ENCODE results near the gene SAP30L.
A peak's percentile ranks its signal among the peaks of the same experiment; 100 is the strongest.

The SAP30L gene

GRCh38 chr5:154409230-154409840 lies 36.5 kb upstream of the SAP30L start:
- TF ChIP-seq GATA1 (IDR thresholded peaks at IDR 0.05; ENCODE audit: low read depth, low read length) (no peak), POLR2A (IDR thresholded peaks at IDR 0.05; ENCODE audit: low read length) (no peak)
- DNase-seq: no peak

- TF ChIP-seq POLR2A (IDR thresholded peaks at IDR 0.05; ENCODE audit: low read length) (no peak), GATA1 (IDR thresholded peaks at IDR 0.05; ENCODE audit: low read depth, low read length) (no peak)
- no peak for DNase-seq
These were observed 35.8 kb upstream of the SAP30L start for GRCh38 chr5:154410008-154410407.

- TF ChIP-seq POLR2A (IDR thresholded peaks at IDR 0.05; ENCODE audit: low read length): no peak
- no peak for TF ChIP-seq GATA1 (IDR thresholded peaks at IDR 0.05; ENCODE audit: low read depth, low read length)
- no peak for DNase-seq
These were observed 35.0 kb upstream of the SAP30L start for GRCh38 chr5:154410786-154411185.

- TF ChIP-seq POLR2A (IDR thresholded peaks at IDR 0.05; ENCODE audit: low read length) (no peak), GATA1 (IDR thresholded peaks at IDR 0.05; ENCODE audit: low read depth, low read length) (no peak)
- no peak for DNase-seq
These were observed 34.5 kb upstream of the SAP30L start for GRCh38 chr5:154411338-154411737.

- TF ChIP-seq GATA1 (IDR thresholded peaks at IDR 0.05; ENCODE audit: low read depth, low read length): no peak
- TF ChIP-seq POLR2A (IDR thresholded peaks at IDR 0.05; ENCODE audit: low read length): no peak
- DNase-seq: no peak
These were observed 33.5 kb upstream of the SAP30L start for GRCh38 chr5:154412316-154412715.

- no peak for DNase-seq
- no peak for TF ChIP-seq GATA1 (IDR thresholded peaks at IDR 0.05; ENCODE audit: low read depth, low read length)
- TF ChIP-seq POLR2A (IDR thresholded peaks at IDR 0.05; ENCODE audit: low read length): no peak
These were observed 32.9 kb upstream of the SAP30L start for GRCh38 chr5:154412925-154413324.

GRCh38 chr5:154415114-154415513 lies 30.7 kb upstream of the SAP30L start:
- no peak for TF ChIP-seq GATA1 (IDR thresholded peaks at IDR 0.05; ENCODE audit: low read depth, low read length)
- no peak for TF ChIP-seq POLR2A (IDR thresholded peaks at IDR 0.05; ENCODE audit: low read length)
- no peak for DNase-seq

- DNase-seq: no peak
- TF ChIP-seq POLR2A (IDR thresholded peaks at IDR 0.05; ENCODE audit: low read length): no peak
- TF ChIP-seq GATA1 (IDR thresholded peaks at IDR 0.05; ENCODE audit: low read depth, low read length): no peak
These were observed 27.4 kb upstream of the SAP30L start for GRCh38 chr5:154418344-154418820.

- TF ChIP-seq GATA1 (IDR thresholded peaks at IDR 0.05; ENCODE audit: low read depth, low read length) (no peak), POLR2A (IDR thresholded peaks at IDR 0.05; ENCODE audit: low read length) (no peak)
- DNase-seq: no peak
These were observed 26.6 kb upstream of the SAP30L start for GRCh38 chr5:154419236-154419635.

GRCh38 chr5:154421868-154422267 lies 23.9 kb upstream of the SAP30L start:
- peak; percentile 51 to 58 for DNase-seq
- TF ChIP-seq POLR2A (IDR thresholded peaks at IDR 0.05; ENCODE audit: low read length) (no peak), GATA1 (IDR thresholded peaks at IDR 0.05; ENCODE audit: low read depth, low read length) (no peak)

GRCh38 chr5:154422298-154422697 lies 23.5 kb upstream of the SAP30L start:
- peak in 1 of 2 experiments; percentile 20 for DNase-seq
- no peak for TF ChIP-seq POLR2A (IDR thresholded peaks at IDR 0.05; ENCODE audit: low read length)
- no peak for TF ChIP-seq GATA1 (IDR thresholded peaks at IDR 0.05; ENCODE audit: low read depth, low read length)

GRCh38 chr5:154428208-154428607 lies 17.6 kb upstream of the SAP30L start:
- no peak for TF ChIP-seq POLR2A (IDR thresholded peaks at IDR 0.05; ENCODE audit: low read length)
- TF ChIP-seq GATA1 (IDR thresholded peaks at IDR 0.05; ENCODE audit: low read depth, low read length): no peak
- DNase-seq: no peak

- TF ChIP-seq POLR2A (IDR thresholded peaks at IDR 0.05; ENCODE audit: low read length): no peak
- no peak for TF ChIP-seq GATA1 (IDR thresholded peaks at IDR 0.05; ENCODE audit: low read depth, low read length)
These were observed 16.5 kb upstream of the SAP30L start for GRCh38 chr5:154429341-154429740.

GRCh38 chr5:154430466-154430865 lies 15.3 kb upstream of the SAP30L start:
- no peak for DNase-seq
- no peak for TF ChIP-seq GATA1 (IDR thresholded peaks at IDR 0.05; ENCODE audit: low read depth, low read length)

More at GRCh38 chr5:154429341-154429740, 16.5 kb upstream of the SAP30L start:
- no peak for DNase-seq

GRCh38 chr5:154430961-154431630 lies 14.7 kb upstream of the SAP30L start:
- no peak for DNase-seq
- TF ChIP-seq POLR2A (IDR thresholded peaks at IDR 0.05; ENCODE audit: low read length): no peak
- TF ChIP-seq GATA1 (IDR thresholded peaks at IDR 0.05; ENCODE audit: low read depth, low read length): no peak

Data from erythroblast (primary cell).